Femur (tissue), 1 donor: ENCODE measurements around the gene CRYBG3.
A peak's percentile ranks its signal among the peaks of the same experiment; 100 is the strongest.
"Not testable (repeated sequence)": the region's sequence is repeated elsewhere in the genome, so short reads cannot be mapped to it uniquely, and the experiment has no call there.

Source experiments
- DNase-seq: peaks from one replicate; pipeline ENCODE4 v3.0.0-alpha.2; 2017

The CRYBG3 gene

GRCh38 chr3:97821774-97822358, at the start of gene CRYBG3:
Gene CRYBG3, plus strand, starts transcription at chr3:97822011. Its CDS starts 196 bp downstream, at chr3:97822207.
- DNase-seq, result peak; percentile 91

GRCh38 chr3:97772926-97773325, 48.9 kb upstream of the CRYBG3 start:
- DNase-seq, result no peak

GRCh38 chr3:97778152-97778551, 43.7 kb upstream of the CRYBG3 start:
- no peak for DNase-seq

GRCh38 chr3:97793420-97794019, 28.3 kb upstream of the CRYBG3 start:
- no peak for DNase-seq

DNA sequence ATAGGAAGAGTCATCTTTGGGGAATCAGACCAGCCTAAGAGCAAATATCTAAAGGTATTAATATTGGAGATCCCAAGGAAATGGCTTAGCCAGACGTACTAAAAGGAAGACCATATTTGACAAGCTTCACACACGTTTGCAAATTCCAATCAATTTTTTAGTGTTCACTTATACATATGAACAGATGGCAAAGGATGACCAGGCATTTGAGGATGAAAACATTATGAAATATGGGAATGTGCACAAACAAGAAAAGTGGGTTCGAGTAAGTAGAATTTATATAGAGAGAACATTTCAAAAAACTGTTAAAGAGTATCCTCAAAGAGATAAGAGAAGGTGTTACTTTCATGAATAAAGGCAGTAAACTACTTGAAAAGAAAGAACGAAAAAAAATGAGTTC, 25.9 kb upstream of the CRYBG3 start:
- no peak for DNase-seq

DNA sequence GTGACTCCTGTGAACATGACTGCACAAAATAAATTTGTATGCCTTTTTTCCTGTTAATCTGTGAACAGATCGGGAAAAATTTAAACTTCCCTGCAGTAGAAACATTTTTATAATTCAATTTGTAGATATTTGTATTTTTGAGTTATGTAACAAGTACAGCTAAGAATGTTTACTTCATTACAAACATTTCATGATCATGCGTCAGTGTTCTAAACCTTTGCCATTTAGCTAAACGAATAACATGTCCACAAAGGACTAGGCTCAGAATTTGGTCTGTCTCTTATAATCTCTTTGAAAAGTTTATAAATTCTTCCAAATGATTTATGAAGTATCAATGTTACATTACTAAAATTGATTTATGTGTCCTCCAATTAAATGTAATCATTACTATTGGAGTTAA, 17.3 kb upstream of the CRYBG3 start:
- no peak for DNase-seq

DNA sequence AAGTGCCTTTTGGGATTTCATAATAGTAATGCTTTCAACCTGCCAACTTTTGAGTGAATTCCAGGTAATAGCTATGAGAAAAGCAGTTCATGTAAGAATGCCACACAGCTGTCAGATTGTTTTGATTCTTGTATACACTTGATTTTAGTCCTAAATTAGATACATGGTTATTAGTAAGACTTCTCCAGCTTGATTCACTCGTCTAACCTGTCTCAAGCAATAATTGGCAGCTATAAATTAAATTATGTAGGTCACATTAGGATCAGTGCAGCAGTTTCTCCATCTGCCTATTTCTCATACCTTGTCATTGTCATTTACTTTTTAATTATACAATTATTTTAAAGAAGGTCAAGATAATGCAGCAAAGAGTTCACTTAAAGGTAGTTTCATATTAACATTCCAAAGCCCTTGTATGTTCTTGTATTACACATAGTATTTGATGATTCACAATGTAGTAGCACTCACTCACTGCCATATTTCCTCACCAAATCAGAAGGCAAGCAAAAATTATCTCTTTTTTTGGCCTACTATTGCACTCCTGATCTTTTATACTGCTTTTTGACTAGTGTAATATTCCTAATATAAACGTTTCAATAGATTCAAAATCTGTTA, 10.9 kb upstream of the CRYBG3 start:
- no peak for DNase-seq

DNA sequence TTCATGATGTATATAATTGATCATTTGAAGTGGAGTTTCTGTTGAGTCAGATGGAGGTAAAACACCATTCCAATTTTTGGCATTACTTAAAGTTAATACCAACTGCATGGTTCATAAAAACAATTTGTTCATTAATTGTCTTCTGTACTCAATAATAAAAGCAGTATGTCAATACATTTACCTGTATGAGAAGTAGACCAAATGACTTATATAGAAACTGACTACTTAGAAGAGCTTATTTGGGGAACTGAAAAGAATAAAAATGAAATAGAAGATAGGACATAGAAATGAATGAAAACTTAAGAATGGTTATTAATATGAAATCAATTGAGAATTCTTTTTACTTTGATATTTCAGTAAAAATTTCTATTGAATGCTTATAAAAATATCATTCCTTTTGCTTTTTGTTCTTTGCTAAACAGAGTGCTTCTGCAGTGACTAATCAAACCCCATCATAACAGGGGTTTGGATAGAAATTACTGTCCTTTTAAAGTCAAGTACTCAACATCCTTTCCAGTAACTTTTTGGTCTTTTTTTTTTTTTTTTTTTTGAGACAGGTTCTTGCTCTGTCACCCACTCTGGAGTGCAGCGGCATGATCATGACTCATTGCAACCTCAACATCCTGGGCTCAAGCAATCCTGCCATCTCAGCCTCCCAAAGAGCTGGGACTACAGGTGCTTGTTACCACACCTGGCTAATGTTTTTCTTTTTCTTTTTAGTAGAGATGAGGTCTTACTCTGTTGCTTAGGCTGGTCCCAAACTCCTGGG, 6.5 kb upstream of the CRYBG3 start:
- no peak for DNase-seq

- DNase-seq, result no peak
These were observed 5.0 kb upstream of the CRYBG3 start for GRCh38 chr3:97816811-97817210.

DNA sequence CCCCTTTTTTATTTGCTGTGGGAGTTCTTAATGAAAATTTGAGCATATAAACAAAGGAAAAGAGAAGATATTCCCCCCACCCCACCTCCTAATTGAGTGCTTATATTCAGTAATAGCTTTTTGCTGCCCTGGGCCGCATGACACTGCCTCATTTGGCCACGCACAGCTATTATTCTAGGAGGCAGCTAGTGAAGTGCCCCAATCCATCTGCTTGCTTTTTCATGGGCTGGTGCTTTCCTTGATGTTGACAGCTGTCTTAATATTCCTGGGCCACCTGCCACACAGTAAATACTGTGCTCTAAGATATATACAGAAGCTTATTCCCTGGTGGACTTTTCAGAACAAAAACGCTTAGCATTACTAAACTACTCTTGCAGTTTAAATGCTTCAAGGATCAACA, 3.8 kb upstream of the CRYBG3 start:
- DNase-seq, result no peak

DNA sequence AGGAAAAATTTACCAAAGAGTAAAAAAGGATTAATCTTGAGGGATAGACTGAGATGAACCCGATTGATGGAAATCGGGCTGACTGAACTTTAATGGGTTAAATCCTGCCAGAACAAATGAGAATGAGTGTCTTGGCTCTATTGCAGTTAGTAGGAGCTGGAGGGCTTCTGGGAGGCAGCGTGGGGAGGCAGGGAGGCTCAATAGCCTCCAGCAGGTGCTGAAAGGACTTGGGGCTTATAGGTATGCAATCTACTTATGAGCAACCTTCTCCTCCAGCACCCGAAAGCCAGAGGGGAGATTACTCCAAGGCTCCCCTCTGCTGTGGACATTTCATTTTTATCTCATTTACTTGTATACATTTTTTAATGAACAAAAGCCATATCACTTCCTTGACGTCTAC, 1.0 kb upstream of the CRYBG3 start:
- DNase-seq, result no peak

DNA sequence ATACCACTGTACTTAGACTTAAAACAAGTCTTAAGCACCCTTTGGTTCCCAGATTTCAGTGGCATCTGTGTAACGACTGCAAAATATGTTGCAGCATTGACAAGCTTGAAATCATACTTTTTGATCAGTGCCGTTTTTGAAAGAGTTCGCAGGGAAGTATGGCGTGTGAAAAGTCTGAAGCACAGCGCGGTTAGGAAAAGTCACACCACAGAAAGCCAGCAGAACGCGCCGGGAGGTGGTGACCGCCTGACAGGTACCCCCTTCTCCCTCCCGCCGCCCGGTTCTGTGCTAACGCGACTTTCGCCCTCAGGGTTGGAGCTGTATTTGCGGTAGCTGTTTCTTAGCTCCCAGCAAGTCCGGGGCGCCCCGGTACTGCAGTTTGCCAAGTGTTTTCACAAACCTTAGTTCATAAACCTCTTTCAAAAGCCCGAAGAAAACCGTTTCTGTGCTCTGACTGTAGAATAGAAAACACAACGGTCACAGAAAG, 481 bp upstream of the CRYBG3 start:
- DNase-seq, result no peak

- peak; percentile 74 for DNase-seq
These were observed 556 bp downstream of the CRYBG3 start for GRCh38 chr3:97822359-97822775.

GRCh38 chr3:97823046-97824004, 1.5 kb downstream of the CRYBG3 start:
- DNase-seq, result no peak

GRCh38 chr3:97825101-97825500, 3.3 kb downstream of the CRYBG3 start:
- no peak for DNase-seq

DNA sequence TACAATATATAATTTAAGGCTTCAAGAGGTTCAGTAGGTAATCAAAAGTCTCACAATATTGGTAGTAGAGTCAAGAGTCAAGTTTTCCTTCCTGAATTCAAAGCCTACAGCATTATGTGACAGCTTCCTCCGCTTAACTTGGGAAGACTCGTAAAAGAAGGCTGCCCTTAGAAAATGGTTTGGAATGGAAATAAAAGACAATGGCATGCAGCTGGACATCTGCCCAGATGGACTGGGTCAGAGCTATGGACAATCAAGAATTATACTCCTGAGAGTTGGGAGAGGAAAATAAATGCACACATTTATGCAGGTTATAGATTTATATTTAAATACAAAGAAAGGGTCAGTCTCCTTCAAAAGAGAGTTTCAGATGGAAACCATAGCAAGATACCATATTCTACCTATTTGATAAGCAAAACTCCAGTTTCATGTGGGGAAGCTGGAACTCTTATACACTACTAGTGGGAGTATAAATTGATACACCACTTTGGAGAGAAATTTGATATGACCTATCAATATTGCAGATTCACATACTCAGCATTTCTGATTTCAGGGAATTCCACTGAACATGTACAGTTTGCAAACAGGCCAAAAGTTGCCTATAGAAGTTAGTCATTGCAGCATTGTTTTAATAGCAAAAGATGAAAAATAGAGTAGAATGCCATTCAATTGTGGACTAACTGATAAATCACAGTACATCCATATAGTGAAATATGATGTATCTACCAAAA, 6.1 kb downstream of the CRYBG3 start:
- no peak for DNase-seq

GRCh38 chr3:97829198-97829597, 7.4 kb downstream of the CRYBG3 start:
- DNase-seq, result no peak

DNA sequence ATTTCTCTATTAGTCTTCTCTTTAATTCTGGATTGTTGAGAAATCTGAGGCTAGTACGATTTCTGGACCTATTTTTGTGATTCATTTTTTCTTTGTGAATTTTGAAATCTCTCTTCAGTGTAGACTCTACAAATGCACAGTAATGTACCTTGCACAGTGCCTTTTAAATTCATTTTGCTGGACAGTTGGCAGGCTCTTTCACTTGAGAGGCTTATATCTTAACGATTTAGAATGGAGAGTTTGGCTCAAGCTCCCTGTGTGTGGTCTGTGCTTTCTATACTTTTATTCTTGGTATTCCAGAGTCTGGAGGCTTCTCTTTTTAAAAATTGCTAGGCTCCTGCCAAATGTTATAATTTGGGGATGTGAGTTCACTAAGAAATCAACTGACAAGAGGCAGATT, 8.8 kb downstream of the CRYBG3 start:
- no peak for DNase-seq

- DNase-seq, result no peak
These were observed 9.3 kb downstream of the CRYBG3 start for GRCh38 chr3:97831140-97831539.

GRCh38 chr3:97833184-97833583, 11.4 kb downstream of the CRYBG3 start:
- DNase-seq, result not testable (repeated sequence)

DNA sequence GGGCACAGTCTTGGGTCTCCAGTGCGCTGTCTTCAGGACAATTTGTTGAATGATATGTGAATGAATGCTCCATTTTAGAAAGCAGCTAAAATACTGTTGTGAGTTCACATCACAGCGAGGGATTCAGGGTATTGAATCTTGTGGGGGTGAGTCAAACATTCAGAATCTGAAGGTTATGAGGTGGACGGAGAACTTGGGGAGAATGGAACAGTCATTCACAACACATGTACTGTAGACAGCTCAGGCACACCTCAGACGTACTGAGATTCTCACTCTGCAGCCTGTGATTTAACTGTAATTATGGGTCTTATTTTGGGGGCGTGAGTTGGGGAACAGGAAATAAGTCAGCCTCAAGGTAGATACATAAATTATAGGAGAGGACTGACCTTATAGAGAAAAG, 13.9 kb downstream of the CRYBG3 start:
- no peak for DNase-seq

GRCh38 chr3:97838393-97838792, 16.6 kb downstream of the CRYBG3 start:
- no peak for DNase-seq
